GM20431 (cell line): Measurements from ENCODE around the gene SLIT1.

Source experiments
- in situ Hi-C: fragments of 300-500 bp; cut with MseI, MboI; formaldehyde crosslinking; loops from one replicate; pipeline ENCODE4 v1.15.0; 2020; ENCODE audit warnings: low sequenced_read_pairs; ENCODE audit not compliant: unreplicated experiment

The SLIT1 gene

DNA sequence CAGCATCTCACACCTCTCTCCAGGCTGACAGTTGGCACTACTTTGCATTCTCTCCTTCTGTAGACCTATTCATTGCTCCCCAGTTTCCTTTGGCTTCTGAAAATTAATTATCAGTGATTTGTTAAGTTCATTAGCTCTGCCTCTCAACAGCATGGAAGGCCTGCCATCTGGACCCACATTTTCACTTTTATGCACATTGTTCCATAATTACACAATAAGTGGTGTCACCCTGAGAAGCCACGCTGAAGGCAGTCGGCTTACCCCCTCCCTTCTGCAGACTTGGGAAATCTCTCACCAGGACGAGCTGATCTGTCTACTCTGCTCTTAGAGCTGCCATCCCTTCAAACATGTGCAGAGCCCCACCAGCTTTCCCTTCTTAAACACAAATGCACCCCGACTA, 64.7 kb downstream of the SLIT1 start:
- in situ Hi-C loops: no loop called here

DNA sequence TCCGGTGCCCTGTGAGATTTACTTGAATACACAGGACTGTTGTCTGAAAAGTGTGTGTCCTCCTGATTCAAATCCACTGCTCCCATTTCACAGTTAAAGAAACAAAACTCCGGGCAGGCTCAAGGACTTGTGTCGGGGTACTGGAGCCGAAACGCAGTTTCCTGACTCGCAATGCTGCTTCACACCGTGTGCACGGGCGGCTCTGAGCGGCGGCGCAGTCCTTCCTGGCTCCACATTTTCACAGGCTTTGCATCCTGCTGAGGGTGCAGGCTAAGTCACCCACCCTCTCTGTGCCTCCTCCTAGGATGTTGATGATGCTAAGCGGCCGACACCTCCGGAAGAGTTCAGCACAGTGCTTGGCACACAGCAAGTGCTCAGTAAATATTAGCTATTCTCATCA, 65.4 kb downstream of the SLIT1 start:
- in situ Hi-C loops: no loop called here

DNA sequence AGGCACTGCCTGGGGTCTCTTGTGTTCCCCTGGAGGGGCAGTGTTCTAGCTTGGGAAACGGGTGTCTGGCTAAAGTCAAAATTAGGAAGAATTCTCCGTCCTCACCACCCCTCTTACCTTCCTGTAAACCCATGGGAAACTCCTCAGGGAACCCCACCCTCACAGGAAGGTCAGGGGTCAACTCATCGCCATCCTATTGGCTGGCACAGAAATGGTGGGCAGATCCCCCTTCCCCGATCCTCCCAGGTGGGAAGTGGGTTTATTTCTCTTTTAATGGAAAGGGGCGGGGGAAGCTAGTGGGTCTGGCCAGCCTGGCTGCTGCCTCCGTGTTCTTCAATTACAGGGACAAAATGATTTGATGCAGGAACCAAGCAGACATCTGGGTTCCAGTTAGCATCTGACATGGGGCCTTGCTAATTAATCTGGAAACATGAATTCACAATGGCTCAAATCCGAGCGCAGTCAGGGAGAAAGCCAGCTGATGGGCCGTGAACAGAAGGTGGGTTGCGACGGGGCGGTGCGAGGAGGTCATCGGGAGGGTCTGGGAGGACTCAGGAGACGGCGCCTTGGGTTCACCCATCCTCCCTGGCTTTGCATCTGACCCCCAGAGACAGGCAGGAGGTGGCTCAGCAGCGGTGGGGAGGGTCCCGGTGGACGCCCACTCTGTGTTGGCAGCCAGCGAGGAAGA, 66.6 kb downstream of the SLIT1 start:
- in situ Hi-C loops: no loop called here

DNA sequence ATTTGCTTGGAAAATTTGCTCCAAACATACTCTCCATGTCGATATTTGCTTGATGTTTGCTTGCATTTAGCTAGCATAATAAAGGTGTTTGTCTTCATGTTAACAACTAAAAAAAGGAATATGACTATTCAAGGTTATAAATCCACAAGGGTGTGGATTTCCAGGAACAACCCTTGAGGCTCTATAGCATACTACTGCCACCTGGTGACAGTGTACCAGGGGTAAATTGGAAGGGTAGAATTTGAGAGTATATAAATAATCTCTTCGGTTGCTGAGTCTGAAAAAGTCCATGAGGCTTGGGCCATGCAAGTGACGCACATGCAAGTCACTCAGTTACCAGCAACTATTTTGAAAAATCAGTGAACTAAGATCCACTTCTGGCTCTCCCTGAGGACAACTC, 68.4 kb downstream of the SLIT1 start:
- in situ Hi-C loops: no loop called here

DNA sequence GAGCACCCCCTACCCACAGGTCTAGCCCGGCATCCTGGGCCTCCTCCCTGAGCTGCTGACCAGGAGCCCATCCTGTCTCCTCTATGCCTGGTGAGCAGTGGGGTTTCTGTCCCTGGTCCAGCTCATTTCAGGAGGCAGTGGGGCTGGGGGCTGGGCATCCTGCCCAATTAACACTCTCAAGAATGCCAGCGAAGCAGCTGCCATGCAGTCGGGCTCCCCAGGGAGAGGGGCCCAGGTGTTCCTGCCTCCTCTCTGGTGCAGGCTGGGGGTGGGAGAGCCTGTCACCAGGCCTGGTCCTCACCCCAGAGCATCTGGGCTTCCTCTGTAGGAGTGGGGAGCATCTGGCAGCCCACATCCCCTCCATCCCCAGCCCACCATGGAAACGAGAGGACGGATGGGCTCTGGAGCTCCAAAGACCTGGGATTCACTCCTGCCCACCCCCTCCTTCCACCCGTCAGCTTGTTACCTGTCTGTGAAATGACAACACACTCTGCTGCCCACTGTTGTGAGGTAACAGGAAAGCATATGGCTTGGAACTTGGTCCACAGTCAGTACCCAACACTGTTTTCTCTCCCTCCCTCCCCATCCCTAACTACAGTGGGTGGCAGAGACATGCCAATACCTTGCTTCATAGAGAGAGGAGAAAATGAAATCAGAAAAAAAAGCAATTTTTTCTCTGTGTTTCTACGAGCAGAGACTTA, 69.1 kb downstream of the SLIT1 start:
- in situ Hi-C loops: no loop called here

DNA sequence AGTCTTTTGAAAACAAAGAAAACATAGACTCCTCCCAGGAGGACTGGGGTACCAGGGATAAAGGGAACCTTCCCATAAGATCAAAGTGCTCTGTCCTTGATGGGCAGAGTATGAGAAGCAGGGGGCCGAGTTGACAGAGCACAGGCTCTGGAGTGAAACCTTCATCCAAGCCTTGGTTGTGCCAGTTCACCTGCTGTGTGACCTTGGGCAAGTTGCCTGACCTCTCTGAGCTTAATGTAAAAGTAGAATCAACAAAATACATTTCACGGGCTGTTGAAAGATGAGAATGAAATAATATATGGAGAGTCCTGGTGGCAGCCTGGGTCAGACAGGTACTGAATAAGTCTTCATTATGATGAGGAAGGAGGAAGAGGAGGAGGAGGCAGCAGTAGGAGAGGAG, 69.9 kb downstream of the SLIT1 start:
- in situ Hi-C loops: no loop called here

DNA sequence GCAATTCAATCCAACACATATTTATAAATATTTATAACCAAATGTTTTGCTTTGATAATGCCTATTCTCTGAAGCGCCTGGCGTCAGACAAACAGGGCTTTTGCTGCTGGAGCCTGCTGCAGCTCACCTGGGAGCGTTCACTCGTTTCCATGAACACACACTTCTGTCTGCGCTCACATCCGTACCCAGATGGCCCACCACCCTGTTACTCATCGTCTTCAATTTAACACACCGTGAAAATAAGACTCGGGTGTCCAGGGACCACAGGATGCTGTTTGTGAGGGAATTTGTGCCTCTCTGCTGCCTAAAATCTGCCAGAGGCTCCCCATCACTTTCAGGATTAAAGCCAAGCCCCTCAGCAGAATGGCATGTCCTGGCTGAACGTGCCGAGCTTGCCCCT, 74.1 kb downstream of the SLIT1 start:
- in situ Hi-C loops: no loop called here

DNA sequence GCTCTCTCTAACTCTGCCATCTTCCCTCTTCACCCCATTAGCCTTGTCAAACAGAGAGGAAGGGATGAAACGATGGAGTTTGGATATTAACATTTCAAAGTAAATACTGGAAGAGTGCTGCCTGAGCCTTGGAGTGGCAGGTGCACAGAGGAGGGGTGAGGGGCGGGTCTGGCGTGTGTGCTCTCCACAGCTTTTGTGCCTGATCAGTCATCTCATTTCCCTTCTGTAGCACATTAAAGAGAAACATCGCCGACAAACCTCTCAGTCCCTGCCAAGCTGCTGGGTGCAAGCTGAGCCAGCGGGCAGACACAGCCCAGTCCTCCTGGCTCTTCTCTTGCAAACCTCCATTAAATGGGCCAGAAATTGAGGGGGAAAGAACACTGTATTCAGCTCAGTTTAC, 76.2 kb downstream of the SLIT1 start:
- in situ Hi-C loops: no loop called here

DNA sequence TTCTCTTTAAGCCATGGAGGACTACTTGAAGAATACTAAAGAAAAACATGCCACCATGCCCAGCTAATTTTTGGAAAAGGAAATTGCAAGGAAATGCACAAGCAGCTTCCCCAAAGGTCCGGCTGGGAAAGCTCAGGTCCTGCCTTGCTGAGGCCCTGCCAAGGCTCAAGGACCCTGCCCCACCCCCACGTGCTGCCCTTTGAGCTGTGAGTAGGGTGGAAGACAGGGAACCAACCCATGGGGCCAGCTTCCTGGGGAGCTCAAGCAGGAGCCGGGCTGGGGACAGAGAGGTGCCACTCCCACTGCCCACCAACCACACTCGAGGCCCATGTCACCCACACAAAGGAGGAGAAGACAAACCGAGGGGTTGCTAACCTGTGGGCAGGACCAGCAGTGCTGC, 78.2 kb downstream of the SLIT1 start:
- in situ Hi-C loops: no loop called here

DNA sequence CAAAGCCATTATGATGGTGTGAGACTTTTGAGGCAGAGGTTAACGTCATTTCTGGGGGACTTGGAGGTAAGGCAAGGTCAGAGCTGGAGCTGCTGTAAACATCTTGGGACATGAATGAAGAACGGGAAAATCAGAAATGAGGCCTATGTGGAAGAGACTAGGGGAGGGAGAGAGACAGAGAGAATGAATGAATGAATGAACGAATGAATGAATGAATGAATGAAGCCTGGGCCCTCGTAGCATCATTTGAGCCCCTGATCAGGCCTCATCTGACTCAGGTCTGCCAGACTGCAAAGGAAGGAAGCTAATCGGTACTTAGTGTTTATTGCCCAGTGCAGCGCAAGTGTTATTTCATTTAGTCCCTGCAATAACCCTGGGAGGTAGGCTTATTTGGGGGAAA, 79.6 kb downstream of the SLIT1 start:
- in situ Hi-C loops: no loop called here

DNA sequence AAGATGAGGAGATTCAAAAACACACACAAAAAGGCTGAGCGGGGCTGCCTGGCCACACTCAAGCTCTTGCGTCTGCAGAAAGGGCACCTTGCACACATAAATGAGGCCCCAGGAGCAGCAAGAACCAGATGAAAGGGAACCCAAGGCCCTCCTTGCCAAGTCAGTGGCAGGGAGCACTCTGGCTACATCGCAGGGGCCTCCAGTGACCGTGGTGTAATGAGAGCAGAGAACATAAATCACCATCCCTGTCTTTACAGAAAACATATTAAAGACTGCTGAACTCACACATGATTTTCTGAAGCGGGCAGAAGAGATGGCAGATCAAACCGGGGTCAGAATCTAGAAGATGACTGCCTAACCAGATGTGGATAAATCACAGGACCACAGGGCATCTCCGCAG, 80.5 kb downstream of the SLIT1 start:
- in situ Hi-C loops: no loop called here

DNA sequence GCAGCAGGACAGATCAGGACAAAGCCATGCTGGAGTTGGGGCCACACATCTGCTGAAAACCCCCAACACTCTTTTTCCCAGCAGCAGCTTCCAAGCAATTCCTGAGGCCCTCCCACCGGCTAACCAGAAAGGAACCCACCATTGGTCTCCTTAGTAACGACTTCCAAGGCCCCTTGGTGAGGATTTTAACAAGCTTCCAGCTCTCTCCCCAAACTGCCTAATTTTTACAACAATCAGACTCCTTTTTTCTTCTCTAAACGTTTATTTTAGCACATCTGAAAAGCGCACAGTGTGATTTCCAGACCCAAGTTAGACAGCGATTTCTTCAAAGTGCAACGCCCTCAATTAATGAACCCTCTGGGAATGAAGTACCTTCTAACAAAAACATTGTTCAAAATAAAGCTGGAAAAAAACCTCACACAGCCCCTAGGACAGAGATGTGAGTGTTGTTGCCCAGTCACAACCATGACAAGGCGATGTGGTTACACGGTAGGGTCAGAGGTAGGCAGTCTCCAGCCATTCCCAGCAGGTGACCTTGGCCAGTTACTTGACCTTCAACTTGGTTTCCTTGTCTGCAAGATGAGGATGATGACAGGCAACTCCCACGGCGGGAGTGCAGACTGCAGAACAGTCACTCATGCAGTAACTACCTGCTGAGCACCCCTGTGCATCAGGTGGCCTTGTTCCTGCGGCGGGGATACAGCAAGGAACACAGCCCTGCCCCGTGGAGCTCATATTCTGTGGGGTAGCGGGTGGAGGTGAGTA, 82.3 kb downstream of the SLIT1 start:
- in situ Hi-C loops: no loop called here

DNA sequence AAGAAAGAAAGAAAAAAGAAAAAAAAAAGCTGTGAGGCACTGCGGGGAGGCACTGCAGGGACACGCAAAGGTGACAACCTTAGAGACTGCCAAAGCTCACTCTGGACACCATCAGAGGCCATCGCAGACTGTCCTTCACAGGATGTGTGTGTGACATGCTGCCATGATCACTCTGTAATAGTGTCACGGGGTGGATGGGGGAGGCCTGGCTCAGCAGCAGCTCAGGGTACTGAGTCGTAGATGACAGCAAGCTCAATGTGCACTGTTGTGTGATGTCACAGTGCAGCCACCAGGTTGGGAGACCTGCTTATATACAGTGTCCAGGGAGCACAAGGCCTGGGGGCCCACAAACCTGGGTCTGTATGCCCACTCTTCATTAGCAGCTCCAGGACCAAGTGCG, 83.3 kb downstream of the SLIT1 start:
- in situ Hi-C loops: no loop called here

DNA sequence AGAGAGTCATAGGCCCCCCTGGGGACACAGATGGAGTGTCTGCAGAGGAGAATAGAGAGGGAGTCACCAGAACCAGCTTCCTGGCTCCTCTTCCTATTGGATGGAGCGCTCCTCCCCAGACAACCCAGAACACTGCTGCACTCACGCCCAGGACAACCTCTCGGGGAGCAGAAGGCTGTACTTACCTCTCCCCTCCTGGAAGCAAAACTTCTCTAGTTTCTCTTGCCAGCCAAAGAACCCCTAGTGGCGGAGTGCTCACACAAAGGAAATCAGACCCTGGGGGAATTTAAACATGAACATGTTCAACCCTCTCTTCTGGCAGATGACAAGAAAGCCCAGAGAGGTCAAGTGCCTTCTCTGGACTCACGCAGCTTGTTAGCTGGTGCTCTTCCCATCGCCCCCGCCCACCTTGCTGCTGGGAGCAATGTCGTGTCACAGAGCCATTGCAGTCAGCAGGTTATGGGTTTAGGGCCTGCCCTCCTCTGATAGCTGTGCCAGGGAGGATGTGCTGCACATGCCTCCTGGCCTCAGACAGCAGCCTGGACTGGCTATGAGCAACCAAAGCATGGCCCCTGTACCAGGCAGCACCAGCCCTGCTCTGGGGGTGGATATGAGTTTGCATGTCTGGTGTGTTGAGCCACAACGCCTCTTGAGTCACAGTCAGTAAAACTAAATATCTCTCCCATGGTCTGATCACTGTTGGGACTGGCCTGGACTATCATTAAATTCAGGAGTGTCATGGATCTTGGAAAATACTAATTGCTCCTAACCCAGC, 84.4 kb downstream of the SLIT1 start:
- in situ Hi-C loops: no loop called here

DNA sequence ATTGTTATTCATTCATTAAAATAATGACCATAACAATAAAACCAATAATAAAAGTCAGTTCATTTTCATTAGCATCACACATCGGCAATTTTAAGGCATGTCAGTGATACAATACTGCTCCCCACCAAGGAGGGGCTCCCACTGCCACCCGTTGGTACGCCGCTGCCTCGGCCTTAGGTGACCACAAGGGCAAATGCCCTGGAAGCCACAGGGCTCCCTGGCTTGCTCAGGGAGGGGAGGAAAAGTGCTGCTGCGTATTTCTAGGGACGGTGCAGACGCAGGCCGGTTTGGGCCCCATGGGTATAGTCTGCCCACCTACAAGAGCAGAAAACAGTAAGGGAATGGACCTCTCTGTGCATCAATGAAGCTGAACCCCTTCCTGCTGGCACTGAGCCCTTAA, 85.1 kb downstream of the SLIT1 start:
- in situ Hi-C loops: no loop called here

DNA sequence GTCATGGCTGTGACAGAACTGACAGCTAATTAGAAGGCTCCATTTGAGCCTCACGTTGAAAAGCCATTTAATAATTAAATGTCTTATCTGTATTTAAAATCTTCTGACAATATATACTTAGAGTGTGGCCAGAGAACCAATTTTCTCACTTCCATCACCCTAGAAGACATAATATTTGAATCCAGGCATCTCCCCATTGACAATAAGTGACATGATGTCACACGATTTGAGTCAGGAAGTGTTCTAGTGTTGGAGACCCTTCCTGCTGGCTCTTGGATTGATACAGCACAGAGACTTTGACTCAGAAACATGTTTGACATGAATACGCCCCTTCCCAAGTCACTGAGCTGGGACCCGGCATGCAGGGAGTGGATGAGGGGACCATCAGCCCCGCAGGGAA, 85.9 kb downstream of the SLIT1 start:
- in situ Hi-C loops: no loop called here

DNA sequence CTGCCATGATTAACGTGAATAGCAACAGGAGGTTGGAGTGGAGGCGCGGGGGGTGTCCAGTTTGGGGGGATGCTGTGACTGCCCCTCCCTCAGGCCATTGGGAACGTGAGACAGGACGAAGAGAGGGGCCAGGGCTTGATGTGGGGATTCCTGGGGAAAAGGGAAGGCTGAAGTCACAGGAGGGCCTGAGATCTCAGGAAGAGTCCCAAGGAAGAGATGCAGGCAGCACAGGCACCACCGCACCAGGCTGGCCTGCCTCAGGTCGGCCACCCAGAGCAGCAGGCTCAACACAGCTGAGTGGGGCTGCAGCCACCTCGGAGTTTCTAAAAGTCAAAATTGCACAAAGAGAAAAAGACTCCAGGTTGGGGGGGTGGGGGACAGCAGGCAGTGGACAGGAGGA, 86.7 kb downstream of the SLIT1 start:
- in situ Hi-C loops: no loop called here

DNA sequence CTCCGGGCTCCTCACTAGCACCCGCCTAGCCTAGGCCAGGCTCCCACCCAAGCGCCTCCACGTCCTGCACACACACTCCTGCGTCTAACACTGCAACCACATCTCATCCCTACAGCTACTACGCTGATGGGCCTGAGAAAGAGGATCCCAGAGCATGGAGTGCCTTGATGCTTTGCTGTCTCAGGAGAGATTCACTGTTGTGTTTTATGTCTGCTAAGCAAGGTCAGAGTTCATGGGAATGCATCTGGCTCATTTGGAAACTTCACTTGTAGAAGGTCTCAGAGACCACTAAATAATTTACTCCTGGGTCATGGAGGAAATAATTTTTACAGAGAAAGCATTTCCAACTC, 88.7 kb downstream of the SLIT1 start:
- in situ Hi-C loops: no loop called here

DNA sequence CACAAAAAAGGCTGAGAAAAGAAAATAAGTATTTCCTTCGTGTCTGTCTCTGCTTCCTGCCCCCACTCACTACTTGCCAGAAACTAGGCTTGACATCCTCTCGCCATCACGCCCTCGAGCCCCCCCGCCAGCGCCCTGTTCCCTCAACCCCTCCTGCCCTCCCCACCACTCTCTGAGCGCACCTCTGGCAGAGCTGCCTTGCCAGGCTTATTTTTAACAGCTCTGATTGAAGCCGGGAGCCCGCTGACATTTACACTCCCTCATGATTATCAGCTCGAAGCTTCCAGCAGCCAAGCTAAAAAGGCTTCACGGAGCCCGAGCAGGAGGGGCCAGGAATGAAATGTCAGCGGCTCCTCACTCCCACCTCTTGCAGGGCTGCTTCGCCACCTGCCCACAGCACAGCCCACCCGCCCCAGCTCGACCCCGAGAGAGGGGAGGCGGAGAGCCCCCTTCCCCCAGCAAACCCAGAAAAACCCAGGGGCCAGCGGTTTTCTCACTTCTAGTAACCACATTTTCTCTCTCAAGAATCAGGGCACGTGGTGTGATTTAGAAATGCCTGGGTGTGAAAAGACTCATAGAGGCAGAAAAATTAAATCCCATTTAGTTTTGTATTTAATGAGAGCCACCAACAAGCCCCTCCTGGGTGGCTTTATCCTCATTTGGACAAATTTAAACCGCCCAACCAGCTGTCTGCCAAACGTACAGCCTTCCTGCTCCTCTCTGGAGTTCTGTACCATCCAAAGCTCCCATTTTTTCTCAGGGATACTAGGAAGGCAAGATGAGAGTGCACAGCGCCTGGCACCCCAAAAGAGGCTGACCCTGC, 89.3 kb downstream of the SLIT1 start:
- in situ Hi-C loops: no loop called here

DNA sequence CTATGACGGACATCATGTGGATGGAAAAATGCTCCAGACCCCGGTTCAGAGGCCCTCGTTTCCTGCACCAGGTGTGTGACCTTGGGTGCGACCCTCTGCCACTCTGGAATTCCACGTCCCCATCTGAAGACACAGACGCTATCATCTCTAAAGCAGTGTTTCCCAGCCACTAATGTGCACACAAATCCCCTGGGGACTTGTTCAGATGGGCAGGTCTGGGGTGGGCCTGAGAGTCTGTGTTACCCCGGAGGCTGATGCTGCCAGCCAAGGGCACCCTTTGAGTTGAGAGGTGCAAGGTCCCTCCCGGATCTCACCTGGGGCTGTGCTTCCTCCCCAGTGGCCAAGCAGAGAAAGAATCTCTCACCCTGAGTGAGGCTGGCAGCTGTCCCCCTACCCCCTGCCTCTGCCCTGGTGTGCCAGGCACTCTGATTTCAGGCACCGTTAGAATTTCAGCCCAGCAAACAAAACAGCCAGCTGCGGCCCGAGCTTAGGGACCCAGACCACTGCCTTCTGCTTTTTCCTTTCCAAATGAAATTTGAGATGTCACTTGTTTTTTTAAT, 90.0 kb downstream of the SLIT1 start:
- in situ Hi-C loops: no loop called here
